Activated gamma-delta T cell treated with anti-CD3 and anti-CD28 coated beads, Interleukin-2, amount 50 U/mL, for 16 hours (primary cell): ENCODE measurements around the gene ATP8B2.
"Not testable (repeated sequence)": the region's sequence is repeated elsewhere in the genome, so short reads cannot be mapped to it uniquely, and the experiment has no call there.

ENCODE experiments used
- DNase-seq: peaks from one replicate; pipeline ENCODE4 v3.0.0-alpha.2; 2020; ENCODE audit warnings: low read depth

Gene ATP8B2

DNA sequence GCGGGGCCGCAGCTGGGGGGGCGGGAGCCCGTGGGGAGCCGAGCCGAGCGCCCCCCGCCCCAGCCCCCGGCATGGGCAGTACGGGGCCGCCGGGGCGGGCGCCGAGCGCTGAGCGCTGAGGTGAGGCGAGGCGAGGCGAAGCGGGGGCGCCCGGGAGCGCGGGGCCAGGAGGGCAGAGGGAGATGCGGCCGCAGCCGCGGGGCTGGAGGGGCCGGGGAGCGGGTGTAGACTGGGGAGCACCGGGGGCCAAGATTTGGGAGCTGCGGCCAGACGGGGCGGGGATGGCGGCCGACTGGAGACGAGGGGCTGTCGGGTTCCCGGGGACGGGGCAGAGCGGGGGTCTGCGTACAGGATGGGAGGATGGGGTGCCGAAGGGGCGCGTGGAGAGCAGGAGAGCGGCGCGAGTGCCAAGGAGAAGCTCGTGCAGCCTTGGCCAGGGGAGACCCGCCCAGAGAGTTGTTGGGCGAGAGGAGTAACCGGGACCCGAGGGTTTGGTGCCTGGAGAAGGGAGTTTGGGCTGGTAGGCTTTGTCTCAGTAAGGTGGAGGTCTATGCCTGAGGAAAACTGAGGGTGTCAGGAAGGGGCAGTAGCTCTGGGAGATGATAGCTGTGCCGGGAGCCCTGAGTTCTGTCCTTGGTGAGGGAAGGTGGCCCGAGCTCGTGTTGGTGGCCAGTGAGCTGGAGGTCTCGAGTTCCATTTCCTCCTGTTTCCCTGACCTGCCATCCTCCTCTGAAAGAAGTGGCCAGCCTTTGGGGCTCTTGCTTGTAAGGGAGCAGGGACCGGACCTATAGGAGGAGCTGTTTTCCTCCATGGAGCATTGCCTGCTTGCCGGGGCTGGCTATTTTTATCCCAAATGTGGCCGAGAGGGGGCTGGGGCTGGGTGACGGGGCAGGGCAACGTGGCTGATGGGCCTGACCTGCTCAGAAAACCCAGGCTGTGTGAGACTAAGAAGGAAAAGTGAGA, 539 bp downstream of the ATP8B2 start:
- DNase-seq, result no peak

DNA sequence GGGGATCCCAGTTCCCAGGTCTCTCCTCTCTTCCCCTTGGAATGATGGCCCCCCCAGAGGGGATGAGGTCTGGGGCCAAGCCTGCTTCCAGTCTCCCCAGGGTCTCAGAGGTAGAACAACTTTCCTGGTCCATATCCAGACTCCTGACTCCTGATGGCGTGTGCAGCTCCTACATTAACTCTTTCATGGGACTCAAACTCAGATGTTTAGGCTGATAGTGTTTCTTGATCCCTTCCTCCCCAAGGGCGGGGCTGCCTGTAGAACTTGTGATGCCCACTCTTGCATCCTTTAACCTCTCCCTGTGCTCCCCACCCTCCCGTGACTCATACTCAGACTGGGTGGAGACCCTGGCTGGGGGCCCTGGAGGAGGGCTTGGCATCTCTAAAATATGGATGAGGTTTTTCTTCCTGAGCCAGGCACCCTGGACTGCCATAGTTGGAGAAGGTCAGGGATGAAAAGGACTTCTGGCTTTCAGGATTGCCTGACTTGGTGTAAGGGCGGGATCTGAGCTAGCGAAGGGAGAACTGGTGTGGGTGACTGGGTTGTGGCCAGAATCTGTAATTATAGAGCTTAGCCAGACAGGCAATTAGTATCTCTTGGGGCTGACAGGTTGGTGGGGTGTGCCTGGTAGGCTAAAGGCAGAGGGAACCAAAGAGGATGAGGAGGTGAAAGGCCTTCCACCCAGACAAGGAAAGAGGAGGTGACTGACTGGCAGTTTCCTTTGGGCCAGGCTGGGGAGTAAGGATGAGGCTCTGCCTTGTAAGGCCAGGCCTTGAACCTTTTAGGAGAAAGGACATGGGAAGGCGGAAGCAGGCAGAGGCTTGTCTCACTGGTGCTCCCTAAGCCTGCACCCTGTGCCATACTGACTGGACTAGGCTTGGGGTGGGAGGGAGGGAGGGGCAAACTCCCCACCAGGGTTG, 1.5 kb downstream of the ATP8B2 start:
- DNase-seq, result no peak

DNA sequence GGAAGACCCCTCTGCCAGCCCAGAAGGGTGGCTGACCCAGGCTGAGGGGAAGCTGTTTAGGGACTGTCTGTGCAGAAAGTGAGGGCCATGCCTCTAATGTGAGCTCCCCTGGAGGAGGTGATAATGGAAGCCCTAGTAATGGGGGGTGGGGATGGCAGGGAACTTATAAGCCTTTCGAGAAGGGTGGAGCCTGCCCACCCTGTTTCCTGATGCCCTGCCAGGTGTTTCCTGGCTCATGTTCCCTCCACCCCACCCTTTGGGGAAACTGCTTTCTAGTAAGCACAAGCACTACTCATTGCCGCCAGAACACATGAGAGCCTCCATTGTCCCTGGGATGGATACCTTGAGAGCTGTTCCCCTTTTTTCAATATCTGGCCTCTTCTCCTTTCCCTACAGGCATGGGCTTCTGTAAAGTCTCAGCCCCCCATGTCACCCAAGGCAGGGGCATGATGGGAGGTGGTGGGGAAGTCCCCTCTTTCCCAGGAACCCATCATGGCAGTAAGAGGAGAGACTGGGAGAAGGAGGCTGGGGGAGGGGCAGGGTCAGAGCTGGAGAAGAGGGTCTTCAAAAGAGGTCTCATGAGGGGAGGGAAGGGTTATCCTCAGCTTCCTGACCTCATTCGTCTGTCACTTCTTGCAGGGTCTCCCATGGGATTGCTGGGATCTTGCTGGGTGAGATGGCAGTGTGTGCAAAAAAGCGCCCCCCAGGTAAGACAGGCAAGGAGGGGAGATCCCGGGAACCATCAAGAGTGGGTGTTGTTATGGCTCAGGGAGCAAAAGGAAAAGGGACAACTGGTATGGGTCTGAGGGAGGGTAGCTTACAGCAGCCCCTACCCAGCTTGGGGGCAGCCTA, 2.4 kb downstream of the ATP8B2 start:
- DNase-seq, result no peak

DNA sequence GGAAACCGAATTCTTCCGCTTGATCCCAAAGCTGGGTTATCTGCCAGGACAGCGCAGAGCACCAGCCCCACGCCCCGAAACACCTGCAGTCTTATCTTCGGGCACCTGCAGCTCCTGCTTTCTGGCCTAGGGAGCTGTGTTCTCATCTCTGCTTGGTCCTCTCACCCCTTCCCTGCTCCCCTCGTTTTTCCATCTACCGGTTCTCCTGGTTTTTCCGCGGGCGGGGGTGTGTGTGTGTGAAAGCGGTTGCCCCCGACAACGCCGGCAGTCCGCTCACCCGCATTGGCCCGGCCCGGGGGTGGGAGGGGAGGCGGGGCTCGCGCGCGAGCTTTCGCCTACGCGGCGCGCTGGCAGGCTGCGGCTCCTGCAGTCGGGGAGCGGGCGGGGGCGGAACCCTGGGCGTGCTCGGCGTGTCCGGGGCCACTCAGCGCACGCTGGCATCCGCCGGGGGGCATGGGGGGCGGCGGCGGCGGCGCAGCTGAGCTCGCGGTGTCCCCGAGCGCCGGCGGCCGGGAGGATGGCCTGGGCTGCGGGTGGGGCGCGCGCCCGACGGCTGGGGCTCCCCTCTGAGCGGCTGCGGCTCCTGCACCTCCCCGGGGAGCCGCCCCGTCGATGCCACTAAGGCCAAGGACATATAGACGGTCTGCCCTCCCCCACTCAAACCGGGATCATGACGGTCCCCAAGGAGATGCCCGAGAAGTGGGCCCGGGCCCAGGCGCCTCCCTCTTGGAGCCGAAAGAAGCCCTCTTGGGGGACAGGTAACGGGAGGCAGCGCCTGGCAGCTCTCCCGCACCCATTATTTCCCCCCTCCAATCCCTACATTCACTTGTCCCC, 3.2 kb downstream of the ATP8B2 start:
- peak; percentile 83 for DNase-seq

DNA sequence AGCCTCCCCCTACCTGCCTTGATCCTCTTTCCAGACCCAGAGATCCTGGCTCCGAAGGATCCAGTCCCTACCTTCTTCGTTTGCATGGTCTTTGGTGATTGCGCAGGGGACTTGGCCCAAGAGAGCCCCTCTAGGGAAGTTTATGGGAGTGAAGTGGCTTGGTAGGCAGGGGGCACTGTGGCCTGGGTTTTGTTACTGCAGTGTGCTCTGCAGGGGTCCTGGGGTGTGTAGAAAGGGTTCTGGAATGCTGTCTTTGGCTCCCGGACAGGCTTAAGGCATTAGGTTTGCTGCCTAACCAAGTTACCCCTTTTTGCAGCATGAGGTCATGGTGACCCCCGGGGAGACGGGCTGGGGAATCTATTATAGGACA, 3.8 kb downstream of the ATP8B2 start:
- DNase-seq, result no peak

DNA sequence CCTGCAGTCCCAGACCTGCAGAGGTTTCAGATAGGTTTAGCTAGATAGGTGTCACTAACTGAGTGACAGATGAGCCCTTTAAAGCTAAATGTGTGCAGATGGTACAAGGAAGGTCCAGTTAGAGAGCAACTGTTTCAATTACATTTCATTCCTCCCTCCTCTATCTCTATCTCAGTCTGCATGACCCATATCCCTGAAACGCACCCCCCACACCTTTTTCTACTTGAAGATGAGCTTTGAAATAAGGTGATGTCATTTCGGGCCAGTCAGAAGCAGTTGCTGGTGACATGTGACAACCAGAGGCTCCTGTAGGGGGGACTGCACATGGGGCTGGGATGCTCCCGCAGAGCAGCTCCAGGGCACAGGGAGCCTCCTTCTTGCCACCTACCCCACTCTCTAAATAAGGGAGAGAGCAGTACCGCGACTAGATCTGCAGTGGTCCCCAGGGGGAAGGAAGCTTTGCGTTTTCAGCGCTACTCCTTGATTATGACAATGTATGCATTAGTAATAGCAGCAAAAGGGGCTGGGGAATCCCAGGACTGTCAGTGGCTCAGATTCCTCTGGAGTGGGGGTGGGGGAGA, 4.3 kb downstream of the ATP8B2 start:
- no peak for DNase-seq

DNA sequence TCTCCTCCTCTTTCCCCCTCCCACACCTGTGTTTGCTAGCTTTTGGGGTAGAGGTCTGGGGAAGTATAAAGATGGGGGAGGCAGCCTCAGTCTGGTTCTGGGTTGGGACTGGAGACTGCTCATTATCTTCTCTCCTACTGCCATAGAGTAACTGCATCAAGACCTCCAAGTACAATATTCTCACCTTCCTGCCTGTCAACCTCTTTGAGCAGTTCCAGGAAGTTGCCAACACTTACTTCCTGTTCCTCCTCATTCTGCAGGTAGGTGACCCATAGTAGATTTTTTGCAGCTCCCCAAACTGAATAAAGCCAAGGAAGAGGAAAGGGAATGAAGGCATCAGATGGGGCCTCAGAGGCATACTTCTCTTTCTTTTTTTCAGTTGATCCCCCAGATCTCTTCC, 5.3 kb downstream of the ATP8B2 start:
- DNase-seq, result no peak

DNA sequence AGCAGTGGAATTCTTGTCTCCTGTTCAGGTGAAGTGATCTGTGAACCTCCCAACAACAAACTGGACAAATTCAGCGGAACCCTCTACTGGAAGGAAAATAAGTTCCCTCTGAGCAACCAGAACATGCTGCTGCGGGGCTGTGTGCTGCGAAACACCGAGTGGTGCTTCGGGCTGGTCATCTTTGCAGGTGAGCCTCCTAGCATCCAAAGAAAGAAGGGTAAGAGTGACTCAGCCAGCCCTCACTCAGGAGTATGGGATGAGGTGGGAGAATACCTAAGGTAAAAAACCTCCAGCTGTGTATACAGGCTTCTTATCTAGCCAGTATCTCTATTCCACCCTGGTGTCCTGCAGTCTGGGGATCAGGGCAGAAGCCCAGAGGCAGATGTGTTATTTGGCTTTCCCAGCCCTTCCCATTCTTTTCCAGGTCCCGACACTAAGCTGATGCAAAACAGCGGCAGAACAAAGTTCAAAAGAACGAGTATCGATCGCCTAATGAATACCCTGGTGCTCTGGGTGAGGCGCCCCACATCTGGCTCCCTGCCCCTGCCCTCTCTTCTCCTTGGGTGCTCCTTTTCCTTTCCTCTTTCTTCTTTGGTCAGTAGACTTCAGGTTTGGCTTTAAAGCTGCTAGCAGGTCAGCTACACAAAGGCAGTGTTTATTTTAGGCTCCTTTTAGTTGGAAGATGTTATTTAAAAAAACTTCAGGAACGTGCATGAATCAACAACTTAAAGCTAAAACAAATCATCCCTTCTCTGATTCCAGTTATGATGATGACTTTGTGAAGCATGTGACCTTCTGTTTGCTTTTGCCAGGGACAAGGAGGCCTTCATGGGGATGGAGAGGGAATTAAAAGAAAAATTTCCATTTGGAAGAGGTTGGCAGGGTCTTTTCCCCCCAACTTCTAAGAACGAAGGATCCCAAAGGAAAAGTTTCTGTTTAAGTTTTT, 9.0 kb downstream of the ATP8B2 start:
- no peak for DNase-seq

DNA sequence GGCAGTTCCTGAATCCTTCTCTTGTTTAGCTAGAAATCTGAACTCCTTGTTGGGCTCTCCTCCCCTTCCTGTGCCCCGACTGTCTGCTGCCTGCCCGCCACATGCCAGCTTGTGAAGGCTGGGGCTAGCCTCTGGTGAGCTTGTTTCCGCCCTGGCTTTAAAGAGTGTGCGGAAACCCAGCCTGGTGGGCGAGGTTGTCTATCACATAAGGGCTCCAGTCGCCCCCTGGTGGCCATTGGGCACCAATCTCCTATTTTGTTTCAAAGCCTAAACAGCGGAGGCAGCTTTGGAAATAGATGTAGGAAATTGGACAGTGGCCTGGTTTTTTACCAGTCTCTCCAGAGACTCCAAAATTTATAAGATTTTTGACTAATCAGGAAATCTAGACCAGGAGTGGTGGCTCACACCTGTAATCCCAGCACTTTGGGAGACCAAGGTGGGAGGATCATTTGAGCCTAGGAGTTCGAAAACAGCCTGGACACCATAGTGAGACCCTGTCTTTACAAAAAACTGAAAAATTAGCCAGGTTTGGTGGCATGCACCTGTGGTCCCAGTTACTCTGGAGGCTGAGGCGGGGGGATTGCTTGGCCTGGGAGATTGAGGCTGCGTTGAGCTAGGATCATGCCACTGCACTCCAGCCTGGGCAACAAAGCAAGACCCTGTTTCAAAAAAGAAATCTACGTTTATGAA, 9.8 kb downstream of the ATP8B2 start:
- DNase-seq, result peak; percentile 90

DNA sequence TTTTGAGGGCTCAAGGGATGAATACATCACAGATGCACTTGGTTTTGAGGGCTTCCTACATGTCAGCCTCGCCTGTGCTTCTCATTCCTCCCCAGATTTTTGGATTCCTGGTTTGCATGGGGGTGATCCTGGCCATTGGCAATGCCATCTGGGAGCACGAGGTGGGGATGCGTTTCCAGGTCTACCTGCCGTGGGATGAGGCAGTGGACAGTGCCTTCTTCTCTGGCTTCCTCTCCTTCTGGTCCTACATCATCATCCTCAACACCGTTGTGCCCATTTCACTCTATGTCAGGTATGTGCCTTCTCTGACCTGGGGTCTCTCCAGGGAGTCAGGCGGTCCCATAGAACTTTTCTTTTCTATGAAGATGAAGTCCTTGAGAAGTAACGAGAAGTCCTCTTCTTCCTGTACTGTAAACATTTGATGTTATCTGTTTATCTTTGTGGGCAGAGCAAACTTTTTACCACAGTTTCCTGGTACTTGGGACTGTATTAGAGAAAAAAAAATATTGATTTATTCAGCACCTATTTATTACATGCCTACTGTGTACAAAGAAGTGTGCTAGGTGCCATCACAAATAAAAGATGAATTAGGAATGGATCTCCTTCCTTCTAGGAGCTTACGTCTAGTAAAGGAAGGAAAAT, 12.0 kb downstream of the ATP8B2 start:
- DNase-seq, result no peak

DNA sequence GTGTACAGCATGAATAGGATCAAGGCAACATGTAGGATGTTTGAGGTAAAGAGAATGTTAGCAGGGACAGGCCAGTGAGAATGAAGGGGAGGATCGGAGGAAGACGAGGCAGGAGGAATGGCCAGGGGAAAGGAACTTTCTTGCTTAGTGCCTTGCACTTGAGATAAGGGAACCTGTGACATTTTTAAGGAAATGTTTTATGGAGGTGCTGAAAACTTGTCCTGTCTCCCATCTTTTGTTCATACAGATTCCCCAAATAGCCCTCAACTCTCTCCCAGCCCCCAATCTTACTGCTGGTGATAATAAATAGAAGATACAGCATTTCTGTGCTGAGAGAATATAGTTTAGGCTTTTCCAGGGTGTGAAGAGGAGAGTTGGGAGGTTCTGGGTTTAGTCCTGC, 13.6 kb downstream of the ATP8B2 start:
- no peak for DNase-seq

DNA sequence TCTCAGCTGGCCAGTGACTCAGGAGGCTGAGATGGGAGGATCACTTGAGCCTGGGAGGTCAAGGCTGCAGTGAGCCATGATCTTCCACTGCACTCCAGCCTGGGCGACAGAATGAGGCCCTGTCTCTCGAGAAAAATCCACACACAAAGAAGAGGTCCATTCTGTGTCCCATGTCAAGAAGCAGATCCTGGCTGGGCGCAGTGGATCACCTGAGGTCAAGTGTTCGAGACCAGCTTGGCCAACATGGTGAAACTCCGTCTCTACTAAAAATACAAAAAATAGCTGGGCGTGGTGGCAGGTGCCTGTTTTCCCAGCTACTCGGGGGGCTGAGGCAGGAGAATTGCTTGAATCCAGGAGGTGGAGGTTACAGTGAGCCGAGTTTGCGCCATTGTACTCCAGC, 16.0 kb downstream of the ATP8B2 start:
- not testable (repeated sequence) for DNase-seq

DNA sequence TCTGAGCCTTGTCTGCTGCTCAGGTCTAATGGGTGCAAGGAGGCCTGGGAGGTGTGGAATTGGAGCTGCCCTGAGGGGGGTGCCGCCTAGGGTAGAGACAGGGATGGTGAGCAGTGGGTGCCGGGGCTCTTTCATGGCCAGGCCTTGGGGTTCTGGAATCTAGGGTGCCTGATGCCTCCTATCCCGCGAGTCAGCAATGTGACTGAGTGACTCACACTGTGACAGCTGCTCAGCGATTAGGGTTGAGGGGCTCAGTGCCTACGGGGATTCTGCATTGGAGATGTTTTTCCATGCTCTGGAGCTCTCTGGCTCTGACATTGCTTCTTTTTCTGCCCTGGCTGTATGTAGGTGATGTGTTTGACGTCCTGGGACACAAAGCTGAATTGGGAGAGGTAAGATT, 16.8 kb downstream of the ATP8B2 start:
- DNase-seq, result no peak

DNA sequence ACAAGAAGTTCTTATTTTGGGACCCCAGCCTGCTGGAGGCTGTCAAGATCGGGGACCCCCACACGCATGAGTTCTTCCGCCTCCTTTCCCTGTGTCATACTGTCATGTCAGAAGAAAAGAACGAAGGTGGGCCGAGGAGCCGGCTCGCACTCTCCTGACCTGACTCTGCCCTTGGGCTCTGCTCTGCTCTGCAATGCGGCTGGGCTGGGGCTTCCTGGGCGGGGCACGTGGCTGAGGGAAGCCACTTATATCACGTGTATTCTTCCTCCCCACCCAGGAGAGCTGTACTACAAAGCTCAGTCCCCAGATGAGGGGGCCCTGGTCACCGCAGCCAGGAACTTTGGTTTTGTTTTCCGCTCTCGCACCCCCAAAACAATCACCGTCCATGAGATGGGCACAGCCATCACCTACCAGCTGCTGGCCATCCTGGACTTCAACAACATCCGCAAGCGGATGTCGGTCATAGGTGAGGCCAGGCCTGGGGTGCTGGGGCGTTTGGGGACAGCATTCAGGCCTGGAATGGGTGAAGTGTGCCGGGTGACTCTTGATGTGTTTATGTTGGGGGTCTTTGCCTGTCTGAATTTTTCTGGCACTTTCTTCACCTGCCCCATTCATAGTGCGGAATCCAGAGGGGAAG, 17.6 kb downstream of the ATP8B2 start:
- peak; percentile 64 for DNase-seq

DNA sequence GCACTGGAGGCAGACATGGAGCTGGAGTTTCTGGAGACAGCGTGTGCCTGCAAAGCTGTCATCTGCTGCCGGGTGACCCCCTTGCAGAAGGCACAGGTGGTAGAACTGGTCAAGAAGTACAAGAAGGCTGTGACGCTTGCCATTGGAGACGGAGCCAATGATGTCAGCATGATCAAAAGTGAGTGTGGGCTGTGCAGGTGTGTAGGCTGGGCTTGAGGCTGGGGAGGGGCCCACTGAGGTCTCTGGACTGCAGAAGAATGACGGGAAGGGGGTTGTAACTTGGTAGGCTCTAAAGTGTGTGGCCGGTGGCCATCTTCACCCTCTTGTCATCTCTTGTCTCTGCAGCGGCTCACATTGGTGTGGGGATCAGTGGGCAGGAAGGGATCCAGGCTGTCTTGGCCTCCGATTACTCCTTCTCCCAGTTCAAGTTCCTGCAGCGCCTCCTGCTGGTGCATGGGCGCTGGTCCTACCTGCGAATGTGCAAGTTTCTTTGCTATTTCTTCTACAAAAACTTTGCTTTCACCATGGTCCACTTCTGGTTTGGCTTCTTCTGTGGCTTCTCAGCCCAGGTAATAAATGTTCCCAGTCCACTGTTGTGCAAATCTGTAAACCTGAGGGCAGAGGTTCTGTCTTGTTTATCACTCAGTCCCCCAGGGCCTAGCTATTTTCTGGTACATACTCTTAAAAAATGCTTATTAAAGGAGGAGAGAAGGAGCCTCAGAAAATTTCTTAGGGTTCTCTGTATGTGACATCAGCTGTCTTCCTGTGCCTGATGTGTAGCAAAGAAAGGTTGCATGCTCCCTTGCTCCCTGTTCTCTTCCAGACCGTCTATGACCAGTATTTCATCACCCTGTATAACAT, 19.9 kb downstream of the ATP8B2 start:
- DNase-seq, result peak; percentile 51

DNA sequence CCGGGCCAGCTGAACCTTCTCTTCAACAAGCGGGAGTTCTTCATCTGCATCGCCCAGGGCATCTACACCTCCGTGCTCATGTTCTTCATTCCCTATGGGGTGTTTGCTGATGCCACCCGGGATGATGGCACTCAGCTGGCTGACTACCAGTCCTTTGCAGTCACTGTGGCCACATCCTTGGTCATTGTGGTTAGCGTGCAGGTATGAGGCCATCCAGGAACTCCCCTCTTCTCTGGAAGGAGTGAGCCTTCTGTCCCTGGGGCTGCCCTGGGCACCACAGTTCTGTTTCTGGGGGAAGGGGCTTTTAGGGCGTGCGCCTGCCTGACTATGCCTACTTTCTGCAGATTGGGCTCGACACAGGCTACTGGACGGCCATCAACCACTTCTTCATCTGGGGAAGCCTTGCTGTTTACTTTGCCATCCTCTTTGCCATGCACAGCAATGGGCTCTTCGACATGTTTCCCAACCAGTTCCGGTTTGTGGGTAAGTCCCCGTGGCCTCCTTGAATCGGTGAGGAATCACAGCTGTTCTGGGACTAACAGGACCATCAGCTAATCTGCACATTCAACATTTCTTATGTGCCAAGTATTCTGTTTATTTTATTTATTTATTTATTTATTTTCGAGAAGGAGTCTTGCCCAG, 21.1 kb downstream of the ATP8B2 start:
- no peak for DNase-seq
